GM12878 (cell line): ENCODE measurements around the gene P4HA3. TPM values are rescaled to one million over a fixed set of nuclear protein-coding genes. Genes with fewer than 3 reads are reported as not detected.

ENCODE experiments used
- ATAC-seq: fragments of 200-7000 bp; cut with Tn5 transposase; 3 replicates; pipeline ENCODE4 v1.9.1; 2020; ENCODE audit warnings: mild to moderate bottlenecking, moderate library complexity
- BruUV-seq: library from RNA; stranded (reverse); fragments of 400-500 nt; replicated peaks from 2 replicates; lab custom pipeline; 2021; lab: Mats Ljungman, UMichigan
- CTCF ChIA-PET: fragments of 300-600 bp; sonication (Branson Sonifier 250); formaldehyde crosslinking; extraction: SDS; loops from one replicate; lab custom pipeline; 2021; ENCODE audit warnings: inconsistent platforms; lab: Yijun Ruan, JAX
- POLR2A ChIA-PET: fragments of 350-600 bp; formaldehyde crosslinking; extraction: SDS; loops from one replicate; lab custom pipeline; 2021; ENCODE audit warnings: inconsistent platforms; lab: Charles Lee
- RAD21 ChIA-PET: fragments of 300-600 bp; sonication (Branson Sonifier 250); formaldehyde crosslinking; loops from one replicate; lab custom pipeline; 2023; ENCODE audit warnings: antibody characterized with exemption; ENCODE audit not compliant: unreplicated experiment; lab: Charles Lee
- SMC1A ChIA-PET: fragments of 300-600 bp; sonication (Branson Sonifier 250); formaldehyde crosslinking; loops from one replicate; lab custom pipeline; 2023; ENCODE audit not compliant: unreplicated experiment, uncharacterized antibody; lab: Charles Lee
- DNase-seq: peaks from one replicate; pipeline ENCODE4 v3.0.0-alpha.2; 2011; ENCODE audit warnings: low read depth, low spot score
- FAIRE-seq: peaks from 3 replicates; lab custom pipeline; 2011; peaks lifted over from hg19 to GRCh38; lab: Jason Lieb, UNC
- H2AFZ ChIP-seq: 2 replicates; pipeline ENCODE4 v1.6.0; 2011; ENCODE audit warnings: low read depth, low read length, control low read depth; ENCODE audit not compliant: control insufficient read depth
- H3K27ac ChIP-seq: 2 replicates; pipeline ENCODE4 v1.5.1; 2011; ENCODE audit warnings: control low read depth; ENCODE audit not compliant: control insufficient read depth, insufficient read depth
- H3K27me3 ChIP-seq, 2 experiments: replicated peaks in 1 of 2; 2 replicates each; pipeline versions ENCODE4 v1.6.0 to v1.6.1; 2011; ENCODE audit warnings: low read length in 1 of 2; ENCODE audit not compliant: control insufficient read depth in 2 of 2, insufficient read depth in 2 of 2
- H3K36me3 ChIP-seq, 2 experiments: 2 replicates each; pipeline ENCODE4 v1.5.1; 2011; ENCODE audit warnings: low read length in 1 of 2; ENCODE audit not compliant: control insufficient read depth in 2 of 2, insufficient read depth in 2 of 2
- H3K4me1 ChIP-seq: 2 replicates; pipeline ENCODE4 v1.6.1; 2011; ENCODE audit warnings: mild to moderate bottlenecking, low read length, moderate library complexity, mixed read lengths; ENCODE audit not compliant: control insufficient read depth, insufficient read depth
- H3K4me2 ChIP-seq: 2 replicates; pipeline ENCODE4 v1.6.0; 2011; ENCODE audit warnings: control low read depth; ENCODE audit not compliant: control insufficient read depth, insufficient read depth
- H3K4me3 ChIP-seq: fragments of 200-600 bp; sonication (generic); 2 replicates; pipeline ENCODE4 v1.5.1; 2016
- H3K79me2 ChIP-seq: 2 replicates; pipeline ENCODE4 v1.6.0; 2011; ENCODE audit warnings: low read length; ENCODE audit not compliant: control insufficient read depth, insufficient read depth
- H3K9ac ChIP-seq: 2 replicates; pipeline ENCODE4 v1.8.0; 2011; ENCODE audit warnings: low read length, control low read depth, mixed read lengths; ENCODE audit not compliant: control insufficient read depth, insufficient read depth
- H3K9me3 ChIP-seq: replicated peaks from 3 replicates; pipeline ENCODE4 v1.5.1; 2011; ENCODE audit warnings: mild to moderate bottlenecking, low read length; ENCODE audit not compliant: control insufficient read depth, insufficient read depth
- H4K20me1 ChIP-seq: 2 replicates; pipeline ENCODE4 v1.6.0; 2011; ENCODE audit not compliant: control insufficient read depth, insufficient read depth
- ETV6 ChIP-seq, 2 experiments: fragments of 450-650 bp in 1 of 2; IDR thresholded peaks in 1 of 2; conservative IDR thresholded peaks in 1 of 2; 2 replicates each; pipeline ENCODE4 v1.6.1; 2014; ENCODE audit warnings: antibody characterized with exemption in 1 of 2, borderline replicate concordance in 1 of 2, low read depth in 1 of 2, mild to moderate bottlenecking in 1 of 2, moderate library complexity in 1 of 2
- MEF2A ChIP-seq: IDR thresholded peaks from 2 replicates; pipeline ENCODE4 v1.6.1; 2011; ENCODE audit warnings: low read depth, mild to moderate bottlenecking, low read length, moderate library complexity; ENCODE audit not compliant: insufficient read depth
- NFXL1 ChIP-seq: fragments of 450-650 bp; IDR thresholded peaks from 2 replicates; pipeline ENCODE4 v1.6.1; 2017; ENCODE audit warnings: antibody characterized with exemption, mild to moderate bottlenecking, borderline replicate concordance
- PML ChIP-seq: IDR thresholded peaks from 2 replicates; pipeline ENCODE4 v1.6.1; 2012; ENCODE audit warnings: low read length, inconsistent platforms
- POLR2AphosphoS2 ChIP-seq: IDR thresholded peaks from 2 replicates; pipeline ENCODE4 v1.6.1; 2011; ENCODE audit warnings: low read depth, mild to moderate bottlenecking, low read length, improper control_type of control experiment, moderate library complexity
- RAD51 ChIP-seq: fragments of 450-650 bp; IDR thresholded peaks from 2 replicates; pipeline ENCODE4 v1.6.1; 2016; ENCODE audit warnings: moderate library complexity, mild to moderate bottlenecking, inconsistent platforms
- SMAD1 ChIP-seq: fragments of 450-650 bp; IDR thresholded peaks from 2 replicates; pipeline ENCODE4 v1.6.1; 2018; ENCODE audit warnings: mild to moderate bottlenecking, low read depth; ENCODE audit not compliant: partially characterized antibody
- SMARCA5 ChIP-seq: fragments of 450-650 bp; IDR thresholded peaks from 2 replicates; pipeline ENCODE4 v1.6.1; 2017; ENCODE audit warnings: mild to moderate bottlenecking
- WGBS: methylation state at CpG from one replicate; pipeline ENCODE4 v1.1.6; 2016; ENCODE audit warnings: low lambda C conversion rate; ENCODE audit not compliant: insufficient replicate concordance, insufficient coverage; ENCODE audit errors: missing lambda C conversion rate; 5-methylcytosine and 5-hydroxymethylcytosine counted together
- in situ Hi-C: fragments of 300-500 bp; cut with MboI; formaldehyde crosslinking; loops from 9 replicates; pipeline ENCODE4 v1.14.3; 2018; ENCODE audit warnings: mixed read lengths
- intact Hi-C: fragments of 100-400 bp; cut with micrococcal nuclease; formaldehyde crosslinking; loops from one replicate; pipeline ENCODE4 v1.14.2; 2022; ENCODE audit not compliant: unreplicated experiment
- polyA plus RNA-seq, 11 experiments: library from polyadenylated mRNA; depleted of rRNA in 4 of 11; unstranded in 6 of 11; stranded (reverse) in 5 of 11; fragments of >200 nt; fragmentation: Nextera tagmentation in 4 of 11; fragmentation: Illumina TruSeq in 1 of 11; extraction: Ambion mirVana in 4 of 11; extraction: Trizol in 1 of 11; gene quantifications; 1 replicate in 1 of 11; 2 replicates in 10 of 11; pipeline versions ENCODE4 v1.2.1 to v1.2.3, GENCODE V29; 2011 to 2016; ENCODE audit warnings: inconsistent platforms in 2 of 11, missing spikeins in 2 of 11, low read depth in 1 of 11
- total RNA-seq, 4 experiments: library from RNA; depleted of rRNA in 3 of 4; stranded (reverse); fragments of >200 nt in 3 of 4; fragmentation: Illumina TruSeq in 1 of 4; extraction: Trizol in 1 of 4; gene quantifications; 2 replicates each; pipeline versions ENCODE4 v1.2.1 to v1.2.3, GENCODE V29; 2013 to 2021
- TF ChIP-seq, protein P1 (sequence below): fragments of 450-650 bp; IDR thresholded peaks from 2 replicates; pipeline ENCODE4 v1.6.1; 2018; ENCODE audit warnings: mild to moderate bottlenecking, low read depth, moderate library complexity; ENCODE audit not compliant: partially characterized antibody

The P4HA3 gene
- total and polyA plus RNA-seq, 10 of the 15 experiments (the other 5 are each of a cell fraction or from before 2014, with no cell fraction given), result 0.08 TPM; not detected in 9

DNA sequence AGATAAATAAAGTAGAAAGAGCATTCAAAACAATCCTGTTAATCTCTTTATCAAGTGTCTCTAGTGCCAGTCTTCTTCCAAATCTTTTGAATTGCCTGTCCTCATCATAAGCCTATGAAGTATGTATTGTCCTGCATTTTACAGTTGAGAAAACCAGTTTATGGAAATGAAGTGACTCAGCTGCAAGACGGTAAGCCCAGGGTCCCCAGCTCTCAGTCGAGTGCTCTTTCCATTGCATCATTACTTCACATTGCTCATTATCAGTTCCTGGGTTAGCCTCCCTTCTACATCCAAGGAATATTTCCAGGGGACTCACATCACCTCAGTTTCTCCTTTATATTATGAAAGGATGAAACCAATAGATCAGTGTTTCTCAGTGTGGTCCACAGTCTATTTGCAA, 9.1 kb upstream of the P4HA3 start:
- intact Hi-C loops (no loop called here), in situ Hi-C loops (no loop called here)
- H3K27me3 ChIP-seq, result 0 out of 4 replicates have a peak, but pooled peaks cover 0 to 3% of the 10 kb centered on the region in 2 experiments
- H3K27ac ChIP-seq, result no peak overlapping the region
- SMC1A ChIA-PET, result interaction anchor here (1.3 to 1.9 kb wide), 4 partner anchors 17 to 695 kb away, joined by 3 to 12 read pairs (median 6); no protein-coding TSS in a partner anchor
- CTCF ChIA-PET, result interaction anchor here (1.1 to 2.2 kb wide), 8 partner anchors 8 to 389 kb away, joined by 3 to 23 read pairs (median 4); partner anchors contain the start of gene PGM2L1
- 0% methylated on average over 2 of the region's 2 CpGs for WGBS
- H3K4me1 ChIP-seq, result no peaks in the 10 kb centered on the region
- no peaks in the 10 kb centered on the region for H4K20me1 ChIP-seq
- no peak overlapping the region for H2AFZ ChIP-seq
- H3K4me2 ChIP-seq, result no peak overlapping the region
- POLR2A ChIA-PET, result no interaction called here
- no peak for DNase-seq
- H3K4me3 ChIP-seq, result no peak overlapping the region
- RAD21 ChIA-PET, result no interaction called here
- ATAC-seq, result no peak
- H3K79me2 ChIP-seq, result no peaks in the 10 kb centered on the region
- H3K9me3 ChIP-seq, result no peaks in the 10 kb centered on the region; the same call in 1 of the 3 replicates
- no peak for TF ChIP-seq PML
- no peak for TF ChIP-seq SMAD1
- TF ChIP-seq SMARCA5, result no peak
- TF ChIP-seq, protein P1, sequence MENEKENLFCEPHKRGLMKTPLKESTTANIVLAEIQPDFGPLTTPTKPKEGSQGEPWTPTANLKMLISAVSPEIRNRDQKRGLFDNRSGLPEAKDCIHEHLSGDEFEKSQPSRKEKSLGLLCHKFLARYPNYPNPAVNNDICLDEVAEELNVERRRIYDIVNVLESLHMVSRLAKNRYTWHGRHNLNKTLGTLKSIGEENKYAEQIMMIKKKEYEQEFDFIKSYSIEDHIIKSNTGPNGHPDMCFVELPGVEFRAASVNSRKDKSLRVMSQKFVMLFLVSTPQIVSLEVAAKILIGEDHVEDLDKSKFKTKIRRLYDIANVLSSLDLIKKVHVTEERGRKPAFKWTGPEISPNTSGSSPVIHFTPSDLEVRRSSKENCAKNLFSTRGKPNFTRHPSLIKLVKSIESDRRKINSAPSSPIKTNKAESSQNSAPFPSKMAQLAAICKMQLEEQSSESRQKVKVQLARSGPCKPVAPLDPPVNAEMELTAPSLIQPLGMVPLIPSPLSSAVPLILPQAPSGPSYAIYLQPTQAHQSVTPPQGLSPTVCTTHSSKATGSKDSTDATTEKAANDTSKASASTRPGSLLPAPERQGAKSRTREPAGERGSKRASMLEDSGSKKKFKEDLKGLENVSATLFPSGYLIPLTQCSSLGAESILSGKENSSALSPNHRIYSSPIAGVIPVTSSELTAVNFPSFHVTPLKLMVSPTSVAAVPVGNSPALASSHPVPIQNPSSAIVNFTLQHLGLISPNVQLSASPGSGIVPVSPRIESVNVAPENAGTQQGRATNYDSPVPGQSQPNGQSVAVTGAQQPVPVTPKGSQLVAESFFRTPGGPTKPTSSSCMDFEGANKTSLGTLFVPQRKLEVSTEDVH, result no peak
- no peak for TF ChIP-seq NFXL1
- no peak for TF ChIP-seq RAD51
- no peak for TF ChIP-seq ETV6 (conservative IDR thresholded peaks at IDR 0.05 in 1 of 2, IDR thresholded peaks at IDR 0.05 in 1 of 2; ENCODE audit: borderline replicate concordance in 1 of 2, low read depth in 1 of 2)
- TF ChIP-seq MEF2A, result no peak
- TF ChIP-seq POLR2AphosphoS2, result no peak
- no TSS peak for BruUV-seq
- H3K9ac ChIP-seq, result no peak overlapping the region
- no peaks in the 10 kb centered on the region for H3K36me3 ChIP-seq
- FAIRE-seq, result no peak
